ENCODE data around the gene BAIAP2.
"Not testable (repeated sequence)": the region's sequence is repeated elsewhere in the genome, so short reads cannot be mapped to it uniquely, and the experiment has no call there.

BAIAP2 gene

DNA sequence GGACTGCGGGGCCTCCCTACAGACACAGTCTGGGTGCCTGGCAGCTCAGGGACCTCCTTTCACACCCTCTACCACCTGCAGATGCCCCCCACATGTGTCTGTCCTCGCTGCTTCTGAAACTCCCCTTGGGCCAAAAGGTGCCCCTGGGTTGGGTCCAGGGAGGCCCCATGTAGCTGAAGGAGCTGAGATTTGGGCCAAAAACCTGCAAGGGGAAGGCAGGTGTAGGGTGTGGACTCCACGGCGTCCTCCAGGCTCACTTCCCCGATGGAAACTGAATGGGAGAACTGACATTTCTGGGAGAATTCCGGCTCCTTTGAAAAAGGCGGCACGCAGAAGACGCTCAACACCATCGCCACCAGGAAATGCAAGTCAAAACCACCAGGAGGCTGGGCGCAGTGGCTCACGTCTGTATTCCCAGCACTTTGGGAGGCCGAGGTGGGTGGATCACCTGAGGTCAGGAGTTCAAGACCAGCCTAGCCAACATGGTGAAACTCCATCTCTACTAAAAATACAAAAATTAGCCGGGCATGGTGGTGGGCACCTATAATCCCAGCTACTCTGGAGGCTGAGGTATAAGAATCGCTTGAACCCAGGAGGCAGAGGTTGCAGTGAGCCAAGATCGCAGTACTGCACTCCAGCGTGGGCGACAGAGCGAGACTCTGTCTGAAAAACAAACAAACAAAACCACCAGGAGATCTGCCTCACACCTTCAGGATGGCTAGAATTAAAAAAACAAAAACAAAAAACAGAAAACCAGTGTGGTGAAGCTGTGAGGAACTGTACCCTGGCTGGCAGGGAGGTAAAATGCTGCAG is 13.2 kb upstream of the BAIAP2 start:
- DNase-seq (ENCODE audit: low spot score): no peak

DNA sequence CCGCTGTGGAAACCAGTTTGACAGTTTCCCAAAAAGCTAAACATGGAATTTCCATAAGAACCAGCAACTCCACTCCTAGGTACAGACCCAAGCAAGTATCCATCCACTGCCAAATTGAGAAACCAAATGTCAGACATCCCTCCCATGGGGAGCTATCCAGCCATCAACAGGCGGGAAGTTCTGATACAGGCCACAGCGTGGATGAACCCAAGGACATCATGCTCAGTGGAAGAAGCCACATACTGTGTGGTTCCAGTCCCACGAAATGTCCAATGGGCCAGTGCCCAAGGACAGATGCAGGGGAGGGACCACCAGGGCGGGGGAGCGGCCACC is 12.6 kb upstream of the BAIAP2 start:
- DNase-seq (ENCODE audit: low spot score): no peak

DNA sequence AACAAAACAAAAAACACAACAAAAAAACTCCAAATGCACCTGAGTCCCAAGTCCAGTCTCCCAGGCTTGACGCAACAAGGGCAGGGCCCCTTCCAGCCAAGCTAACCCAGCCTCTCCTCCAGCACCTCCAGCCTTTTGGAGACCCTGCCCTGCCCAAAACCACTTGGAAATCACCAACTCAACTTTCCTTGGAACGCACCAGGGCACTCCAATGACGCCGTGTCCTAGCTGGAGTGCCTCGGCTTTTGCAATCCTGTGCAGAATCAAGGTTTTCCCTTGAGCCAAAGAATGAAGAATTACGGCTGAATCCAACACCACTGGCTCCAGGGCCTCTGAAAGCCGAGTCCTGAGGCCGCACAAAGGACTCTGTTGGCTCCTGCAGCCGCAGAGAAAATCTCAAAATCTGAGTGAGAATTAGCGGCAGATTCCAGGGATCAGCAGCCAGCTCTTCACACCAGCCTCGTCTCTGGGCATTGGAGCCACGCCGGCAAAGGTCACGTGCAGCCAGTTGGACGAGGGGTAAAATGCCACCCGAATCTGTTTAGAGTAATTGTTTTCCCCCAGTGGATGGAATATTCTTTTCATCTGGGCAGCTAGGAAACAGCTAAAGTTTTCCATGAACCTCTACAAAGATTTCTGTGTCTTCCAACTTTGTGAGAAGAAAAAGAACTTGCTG is 9.7 kb upstream of the BAIAP2 start:
- DNase-seq (ENCODE audit: low spot score): no peak

DNA sequence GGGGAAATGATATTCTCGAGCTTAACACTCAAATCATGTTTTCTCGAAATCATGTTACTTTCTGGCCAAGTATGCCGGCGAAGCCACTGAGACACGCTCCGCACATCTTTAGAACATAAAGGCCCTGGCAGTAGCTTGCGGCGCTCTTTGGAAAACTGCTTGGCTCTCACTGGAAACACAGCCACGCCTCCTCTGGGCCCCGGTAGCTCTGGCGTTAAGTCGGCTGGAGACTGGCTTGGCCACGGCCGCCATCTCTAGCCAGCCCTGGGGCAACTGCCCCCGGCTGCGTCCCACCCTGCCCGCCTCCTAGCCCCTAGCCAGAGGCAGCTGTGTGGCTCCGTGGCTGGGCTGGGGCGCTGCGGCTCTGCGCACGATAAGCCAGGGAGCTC is 9.2 kb upstream of the BAIAP2 start:
- no peak for DNase-seq (ENCODE audit: low spot score)

DNA sequence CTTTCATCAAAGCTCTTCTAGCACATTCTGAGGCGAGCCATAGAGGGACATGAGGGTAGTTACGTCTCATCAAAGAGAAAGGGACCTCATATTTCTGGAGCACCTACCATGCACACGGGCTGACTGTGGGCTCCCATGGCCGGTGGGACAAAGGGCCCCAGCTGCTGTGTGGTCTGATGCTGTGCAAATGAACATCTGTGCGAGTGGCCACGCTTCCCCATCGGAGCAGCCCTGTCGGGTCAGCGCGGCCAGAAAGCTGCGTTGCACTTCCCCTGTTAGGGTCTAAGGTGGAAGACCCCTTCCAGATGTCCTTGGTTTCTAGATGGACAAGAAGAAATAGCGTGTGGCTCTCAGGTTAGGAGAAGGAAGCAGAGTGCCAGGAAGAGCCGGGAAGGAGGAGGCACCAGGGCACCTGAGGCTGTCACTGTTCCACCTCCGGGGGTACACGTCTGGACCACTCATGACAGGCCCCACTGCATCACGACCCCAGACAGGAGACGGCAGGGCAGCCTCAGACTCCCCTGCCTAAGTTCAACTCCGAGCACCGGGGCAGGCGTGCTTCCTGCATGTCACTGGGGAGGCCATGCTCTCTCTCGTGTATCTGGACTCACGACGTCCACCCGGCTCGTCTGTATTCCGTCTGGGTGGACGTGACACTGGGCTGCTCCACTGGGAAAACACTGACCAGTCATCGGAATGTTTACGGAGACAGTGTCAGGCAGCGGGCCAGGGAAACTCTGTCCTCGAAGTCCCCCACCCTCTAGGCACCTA is 8.5 kb upstream of the BAIAP2 start:
- DNase-seq (ENCODE audit: low spot score): no peak

DNA sequence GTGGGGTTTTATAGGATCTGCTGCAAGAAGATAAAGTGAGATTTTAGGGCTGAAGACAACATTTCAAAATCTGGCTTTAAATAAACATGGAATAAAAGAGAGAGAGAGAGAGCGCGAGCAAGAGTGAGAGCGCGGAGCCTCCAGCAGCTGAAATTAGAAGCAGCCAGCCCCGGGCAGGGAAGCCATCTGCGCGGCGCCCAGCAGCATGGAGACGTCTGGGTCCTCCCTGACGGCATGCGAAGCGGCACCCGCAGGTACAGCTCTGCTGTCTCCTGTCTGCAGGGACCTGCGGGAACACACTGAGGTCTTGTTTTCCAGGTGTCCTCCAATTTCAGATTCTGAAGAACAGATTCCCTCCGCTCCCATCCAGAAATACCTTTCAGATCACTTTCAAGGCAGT is 7.9 kb upstream of the BAIAP2 start:
- DNase-seq (ENCODE audit: low spot score): no peak

DNA sequence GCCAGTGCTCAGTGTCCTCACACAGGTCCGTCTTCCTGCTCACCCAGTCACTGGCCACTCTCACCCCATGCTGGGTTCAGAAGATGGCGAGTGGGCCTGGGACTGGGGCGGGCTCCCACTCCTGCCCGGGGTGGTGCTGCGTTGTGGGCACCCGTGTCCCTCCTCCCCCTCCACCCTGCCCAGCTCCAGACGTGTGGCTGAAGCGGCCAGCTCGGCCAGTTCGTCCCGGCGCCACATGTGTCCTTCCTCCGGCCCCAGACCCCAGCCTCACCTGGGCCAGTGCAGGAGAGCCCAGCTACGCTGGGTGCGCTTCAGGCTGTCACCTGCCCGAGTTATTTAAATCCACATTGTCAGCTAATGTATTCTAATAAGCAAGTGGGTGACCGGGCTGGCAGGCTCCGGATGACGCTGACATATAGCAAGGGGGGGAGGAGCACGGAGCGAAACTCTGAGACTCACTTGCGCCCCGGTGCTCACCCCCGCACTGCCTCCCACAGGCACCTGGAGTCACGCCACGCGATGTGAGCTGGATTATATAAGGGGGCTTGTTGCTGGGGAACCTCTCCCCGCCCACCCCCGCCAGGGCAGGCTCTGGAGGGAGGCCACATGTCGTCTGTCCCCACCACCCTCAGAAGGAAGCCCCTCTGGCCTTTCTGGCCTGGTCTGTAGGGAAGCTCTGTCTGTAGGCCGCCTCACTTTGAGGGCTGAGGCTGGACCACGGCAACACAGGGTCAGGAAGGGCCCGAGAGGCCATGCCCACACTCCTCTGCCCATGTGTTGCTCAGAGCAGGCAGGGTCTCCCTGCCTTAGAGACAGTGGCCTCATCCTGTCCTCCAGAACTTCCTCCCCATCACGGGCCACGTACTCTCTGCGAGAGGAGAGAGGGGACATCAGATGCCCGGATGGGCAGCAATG is 7.1 kb upstream of the BAIAP2 start:
- DNase-seq (ENCODE audit: low spot score): no peak

DNA sequence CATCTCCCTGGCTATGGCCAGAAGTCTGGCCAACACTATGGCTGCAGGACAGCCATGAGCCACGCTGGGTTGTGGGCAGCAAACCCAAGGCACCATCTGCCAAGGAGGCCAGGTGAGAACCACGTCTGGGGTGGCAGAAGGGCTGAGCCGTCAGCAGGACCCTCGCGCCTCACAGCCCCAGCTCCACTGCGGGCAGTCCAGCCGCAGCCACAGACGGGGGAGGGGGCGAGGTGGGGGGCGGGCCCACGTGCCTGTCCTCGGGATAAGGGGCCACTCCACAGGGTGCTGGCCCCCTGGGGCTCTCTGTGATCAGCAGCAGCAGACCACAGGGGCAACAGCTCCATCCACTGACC is 6.5 kb upstream of the BAIAP2 start:
- no peak for DNase-seq (ENCODE audit: low spot score)

DNA sequence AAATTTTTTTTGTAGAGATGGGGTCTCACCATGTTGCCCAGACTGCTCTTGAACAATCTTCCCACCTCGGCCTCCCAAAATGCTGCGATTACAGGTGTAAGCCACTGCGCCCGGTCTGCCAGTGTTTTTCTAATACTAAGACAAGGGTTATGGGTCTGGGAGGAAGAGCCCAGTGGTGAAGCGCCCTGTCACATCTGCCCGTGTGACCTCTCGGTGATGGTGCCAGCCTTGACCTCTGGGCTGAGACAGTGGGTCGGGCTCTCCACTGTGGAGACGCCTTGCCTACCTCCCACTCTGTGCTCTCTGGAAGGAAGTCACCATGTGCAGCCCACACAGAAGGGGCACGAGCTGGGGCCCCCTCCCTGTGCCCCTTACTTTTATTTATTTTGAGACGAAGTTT is 5.1 kb upstream of the BAIAP2 start:
- DNase-seq (ENCODE audit: low spot score): no peak

DNA sequence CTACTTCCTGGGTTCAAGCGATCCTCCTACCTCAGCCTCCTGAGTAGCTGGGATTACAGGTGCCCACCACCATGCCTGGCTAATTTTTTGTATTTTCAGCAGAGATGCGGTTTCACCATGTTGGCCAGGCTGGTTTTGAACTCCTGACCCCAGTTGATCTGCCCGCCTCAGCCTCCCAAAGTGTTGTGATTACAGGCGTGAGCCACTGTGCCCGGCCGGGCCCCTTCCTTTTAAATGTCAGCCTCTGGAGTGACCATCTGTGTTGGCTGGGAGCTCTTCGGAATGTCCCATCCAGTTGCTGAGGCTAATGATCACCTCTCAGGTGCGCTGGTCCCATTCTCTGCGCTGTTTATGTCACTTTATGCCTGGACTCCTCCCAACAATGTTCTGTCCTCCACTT is 4.6 kb upstream of the BAIAP2 start:
- DNase-seq (ENCODE audit: low spot score): not testable (repeated sequence)

DNA sequence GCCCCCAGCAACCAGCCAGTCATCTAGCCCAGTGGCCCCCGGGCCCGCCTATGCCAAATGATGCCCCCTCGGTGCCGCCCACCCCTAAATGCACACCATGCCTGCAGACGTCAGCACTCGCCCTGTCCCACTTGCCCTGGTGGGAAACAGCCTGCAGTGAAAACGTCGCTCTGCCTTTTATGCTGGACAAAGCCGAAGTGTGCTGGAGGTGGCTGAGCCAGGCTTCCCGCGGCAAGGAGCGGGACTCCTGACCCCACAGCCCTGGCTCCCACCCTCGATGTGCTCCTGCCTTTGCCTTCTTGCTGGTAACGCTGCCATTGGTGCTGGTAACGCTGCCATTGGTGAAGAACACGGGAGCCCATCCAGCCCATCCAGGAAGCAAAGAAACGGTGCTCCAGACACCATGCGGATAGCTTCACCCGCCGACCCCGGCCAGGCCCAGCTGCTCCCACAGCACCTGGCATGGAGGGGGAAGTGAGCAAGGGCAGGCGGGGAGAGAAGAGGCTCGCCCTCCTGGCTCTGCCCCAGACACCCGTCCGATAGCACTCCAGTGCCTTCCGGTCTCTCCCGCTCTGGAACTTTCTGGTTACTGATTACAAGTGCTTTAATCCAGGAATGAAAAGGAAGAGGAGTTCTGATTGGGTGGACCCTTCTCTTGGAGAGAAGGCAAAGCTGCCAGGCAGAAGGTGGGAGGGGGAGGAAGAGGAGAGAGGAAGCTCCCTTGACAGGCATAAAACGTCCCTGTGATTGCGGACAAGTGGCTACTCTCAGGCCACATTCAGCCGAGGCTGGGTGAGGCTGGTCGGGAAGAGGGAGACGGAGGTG is 4.0 kb upstream of the BAIAP2 start:
- no peak for DNase-seq (ENCODE audit: low spot score)

DNA sequence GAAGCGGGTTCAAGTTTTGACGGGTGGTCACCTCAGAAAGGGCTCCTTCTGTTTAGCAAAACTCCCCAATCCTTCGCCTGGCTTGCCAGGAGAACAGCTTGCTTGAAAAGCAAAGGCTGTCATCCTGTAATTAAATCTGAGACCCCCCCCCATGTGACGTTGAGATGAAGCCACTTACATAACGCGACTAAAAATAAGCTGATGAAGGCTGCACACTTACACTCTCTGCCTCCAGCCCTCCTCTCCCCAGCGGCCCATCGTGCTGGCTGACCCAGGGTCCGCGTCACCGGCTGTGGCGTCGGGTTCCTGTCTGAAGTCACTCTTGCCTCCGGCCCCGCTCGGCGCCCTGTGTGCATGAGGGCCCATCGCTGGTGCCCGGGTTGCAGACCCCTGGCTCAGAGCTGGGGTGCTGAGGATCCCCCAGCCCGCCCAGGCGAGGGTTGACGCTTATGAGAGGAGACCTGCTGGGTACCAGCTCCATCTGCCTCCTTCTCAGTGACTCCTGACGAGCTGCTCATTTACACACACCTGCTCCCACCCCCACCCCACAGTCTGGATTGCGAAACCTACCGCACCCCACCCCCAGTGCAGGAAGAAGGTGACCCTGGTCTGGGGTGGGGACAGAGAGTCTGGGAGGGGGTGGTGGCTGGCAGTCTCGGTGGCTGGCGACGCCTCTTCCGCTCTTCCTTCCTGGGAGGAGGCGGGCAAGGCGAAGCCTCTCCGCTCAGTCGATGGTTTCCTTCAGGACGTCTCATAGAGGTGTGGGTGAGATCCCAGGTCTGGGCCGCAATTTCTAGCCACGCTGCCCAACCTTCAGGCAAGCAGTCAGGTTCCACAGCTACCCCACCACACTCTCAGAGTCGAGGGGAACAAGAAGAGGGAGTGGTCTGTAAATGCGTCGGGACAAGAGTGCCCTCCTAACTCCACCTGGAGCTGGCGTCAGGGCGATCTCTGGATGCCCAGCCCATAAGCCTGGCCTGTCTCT is 3.1 kb upstream of the BAIAP2 start:
- no peak for DNase-seq (ENCODE audit: low spot score)

DNA sequence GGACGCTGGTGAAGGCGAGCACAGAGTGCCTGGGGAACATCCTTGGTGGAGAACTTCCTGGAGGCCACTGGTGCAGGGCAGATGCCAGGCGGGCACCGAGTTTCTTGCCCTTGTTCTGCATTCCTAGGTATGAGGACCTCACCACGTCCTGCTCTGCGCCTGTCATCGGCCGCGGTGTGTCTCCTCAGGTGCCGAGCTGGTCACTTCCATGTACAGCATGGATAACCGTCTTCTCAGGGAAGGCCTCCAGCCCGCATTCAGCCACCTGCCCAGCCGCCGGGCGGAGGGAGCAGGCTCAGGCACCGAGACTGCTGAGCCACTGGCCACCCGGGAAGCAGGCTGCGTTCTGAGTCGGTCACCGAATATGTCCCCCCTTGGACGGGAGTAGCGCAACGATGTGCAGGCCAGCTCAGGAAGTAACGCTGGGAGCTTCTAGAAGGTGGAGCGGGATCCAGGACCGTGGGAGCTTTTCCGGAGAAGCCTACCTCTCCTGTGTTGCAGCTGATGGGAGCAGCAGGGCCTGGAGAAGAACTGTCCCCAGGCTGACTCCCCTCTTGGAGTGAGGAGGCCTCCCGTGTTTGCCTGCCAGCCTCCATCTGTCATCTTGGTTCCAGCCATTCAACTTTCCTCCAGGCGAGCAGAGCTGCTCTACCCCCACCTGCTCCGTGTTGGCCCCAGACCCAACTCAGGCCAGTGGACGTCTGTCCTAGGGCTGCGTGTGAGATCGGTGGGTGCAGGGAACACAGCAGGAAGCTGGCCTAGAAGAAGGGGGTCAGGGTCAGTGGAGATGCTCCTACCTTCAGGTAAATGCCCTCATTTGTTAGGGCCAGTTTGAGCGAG is 2.1 kb upstream of the BAIAP2 start:
- DNase-seq (ENCODE audit: low spot score): no peak

DNA sequence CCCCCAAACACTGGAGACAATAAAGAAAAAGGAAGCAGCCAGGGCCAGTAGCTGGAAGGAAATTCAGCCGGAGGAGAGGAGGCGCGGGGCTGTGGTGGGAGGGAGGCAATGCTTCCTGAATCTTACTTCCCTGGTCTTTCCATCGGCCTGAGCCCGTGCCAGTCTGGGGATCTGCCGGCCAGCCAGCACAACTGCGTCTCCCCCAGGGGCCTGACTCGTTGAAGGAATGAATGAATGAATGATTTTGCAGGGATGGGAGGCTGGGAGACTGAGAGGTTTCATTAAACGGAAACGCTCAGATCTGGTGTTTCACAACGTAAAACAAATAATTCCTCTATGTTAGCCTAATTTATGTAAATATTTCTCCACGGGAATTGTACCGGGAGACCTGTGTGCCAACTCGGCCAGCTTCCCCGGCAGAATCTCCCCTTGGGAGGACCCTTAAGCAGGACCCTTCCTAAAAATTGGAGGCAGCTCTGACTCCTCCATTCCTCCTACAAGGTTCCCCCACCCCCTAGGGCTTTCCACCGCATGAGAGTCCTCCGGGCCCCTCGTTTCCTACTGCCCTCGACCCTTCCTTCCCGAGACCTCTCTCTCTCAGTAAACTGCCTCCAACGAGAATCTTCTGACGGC is 1.3 kb upstream of the BAIAP2 start:
- no peak for DNase-seq (ENCODE audit: low spot score)

DNA sequence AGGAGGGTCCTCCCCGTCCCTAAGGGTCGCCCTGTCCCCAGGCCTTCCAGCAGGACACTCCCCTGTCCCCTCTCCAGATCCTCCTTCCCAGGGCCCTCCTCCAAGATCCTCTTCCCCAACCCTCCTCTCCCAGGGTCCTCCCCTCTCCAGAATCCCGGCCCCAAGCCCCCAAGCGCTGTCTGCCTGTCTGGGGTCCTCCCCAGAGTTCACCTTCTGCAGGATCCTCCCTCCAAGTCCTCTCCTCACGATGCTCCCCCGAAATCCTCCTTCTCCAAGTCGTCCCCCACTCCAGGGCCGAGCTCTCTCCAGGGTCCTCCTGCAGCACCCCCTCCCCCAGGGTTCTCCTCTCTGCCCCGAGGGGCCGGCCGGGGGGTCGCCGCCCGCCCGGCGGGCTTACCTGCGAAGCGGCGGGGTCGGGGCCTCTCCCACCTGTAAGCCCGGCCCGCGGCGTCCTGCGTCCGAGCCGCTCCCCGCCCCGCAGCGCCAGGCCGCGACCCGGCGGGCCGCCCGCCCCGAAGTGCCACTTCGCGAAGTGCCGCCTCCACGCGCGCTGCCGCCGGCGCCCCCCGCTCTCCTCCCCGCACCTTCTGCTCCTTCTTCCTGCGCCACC is 678 bp upstream of the BAIAP2 start:
- no peak for DNase-seq (ENCODE audit: low spot score)

DNA sequence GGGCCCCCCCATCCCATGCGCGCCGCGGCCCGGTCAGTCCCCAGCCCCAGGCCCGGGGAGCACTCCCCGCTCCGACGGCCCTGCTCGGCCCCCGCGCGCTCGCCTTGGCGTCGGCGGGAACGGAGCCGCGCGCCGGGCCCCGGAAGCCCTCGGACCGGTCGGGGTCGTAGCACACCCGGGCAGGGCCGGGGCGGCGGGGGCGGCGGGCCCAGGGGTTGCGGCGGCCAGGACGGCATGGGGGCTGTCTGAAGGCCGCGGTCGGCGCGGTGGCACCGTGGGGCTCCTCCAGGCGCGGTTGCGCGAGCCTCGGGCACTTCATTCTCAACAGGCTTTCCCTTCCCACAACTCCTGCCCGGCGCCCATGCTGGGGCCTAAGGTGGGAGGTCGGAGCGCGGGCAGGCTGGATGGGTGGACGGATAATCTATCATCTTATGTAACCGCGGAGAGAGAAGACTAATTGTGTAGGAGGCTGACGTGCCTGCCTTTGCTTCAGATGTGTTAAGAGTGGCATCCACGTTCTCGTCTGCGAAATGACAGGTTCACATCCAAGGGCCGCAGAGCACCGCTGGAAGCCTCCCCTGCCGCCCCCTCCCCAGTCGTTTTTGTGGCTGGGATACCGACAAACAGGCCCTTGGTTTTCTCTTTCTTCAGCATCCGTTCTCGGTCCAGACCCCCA is 708 bp downstream of the BAIAP2 start:
- DNase-seq (ENCODE audit: low spot score): no peak

DNA sequence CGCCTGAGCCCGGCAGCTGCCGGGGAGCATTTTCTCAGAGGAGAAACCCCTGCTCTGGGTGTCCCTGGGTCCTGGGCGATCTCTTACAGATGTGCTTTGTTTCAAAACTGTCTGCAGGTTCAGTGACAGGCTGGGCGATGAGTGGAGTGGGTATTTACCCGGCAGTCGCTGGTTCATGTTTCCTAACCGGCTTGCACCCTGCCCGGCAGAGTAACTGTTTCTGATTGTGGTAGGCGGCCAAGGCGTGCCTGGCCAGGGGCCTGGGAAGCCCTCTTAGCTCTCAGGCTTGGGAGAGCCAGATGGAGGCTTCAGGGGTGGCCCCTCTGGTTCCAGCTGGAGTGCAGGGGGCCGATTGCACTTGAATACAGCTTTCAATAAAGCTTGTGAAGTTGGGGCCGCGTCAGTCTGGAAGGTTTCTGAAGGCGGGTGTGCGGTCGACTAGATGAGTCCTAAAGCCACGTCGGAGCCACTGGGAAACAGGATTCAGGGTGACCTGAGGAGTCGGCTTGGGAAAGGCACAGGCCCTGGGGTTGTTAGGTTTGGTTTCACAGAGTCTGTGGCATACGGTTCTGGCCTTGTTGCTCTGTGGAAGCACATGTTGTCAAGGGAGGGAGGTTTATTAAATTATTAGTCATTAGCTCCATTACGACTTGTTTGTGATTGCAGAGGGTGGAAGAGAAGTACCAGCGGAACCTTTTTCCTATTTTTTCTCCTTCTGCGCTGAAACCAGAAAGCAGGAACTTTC is 1.4 kb downstream of the BAIAP2 start:
- DNase-seq (ENCODE audit: low spot score): peak; percentile 31

Data from AG08395 (cell line).